Hepatocyte (in vitro differentiated cells): Measurements from ENCODE around the gene RPTOR. TPM values are rescaled to one million over a fixed set of nuclear protein-coding genes. Genes with fewer than 3 reads are reported as not detected.

Experiments
- DNase-seq: peaks from one replicate; pipeline ENCODE4 v3.0.0-alpha.2; 2016; ENCODE audit warnings: low spot score
- H2AFZ ChIP-seq: fragments of 200-600 bp; sonication (generic); 2 replicates; pipeline ENCODE4 v1.6.0; 2016; ENCODE audit warnings: antibody characterized with exemption, mild to moderate bottlenecking
- H3K27ac ChIP-seq: fragments of 200-600 bp; sonication (generic); 2 replicates; pipeline ENCODE4 v1.5.1; 2016; ENCODE audit warnings: mild to moderate bottlenecking
- H3K27me3 ChIP-seq: fragments of 200-600 bp; sonication (generic); 2 replicates; pipeline ENCODE4 v1.6.1; 2016
- H3K36me3 ChIP-seq: fragments of 200-600 bp; sonication (generic); replicated peaks from 2 replicates; pipeline ENCODE4 v1.5.1; 2016; ENCODE audit warnings: low read depth; ENCODE audit not compliant: insufficient read depth
- H3K4me1 ChIP-seq: fragments of 200-600 bp; sonication (generic); 2 replicates; pipeline ENCODE4 v1.5.1; 2016; ENCODE audit warnings: mild to moderate bottlenecking, moderate library complexity; ENCODE audit not compliant: insufficient read depth
- H3K4me2 ChIP-seq: fragments of 200-600 bp; sonication (generic); 2 replicates; pipeline ENCODE4 v1.6.0; 2016
- H3K4me3 ChIP-seq: fragments of 200-600 bp; sonication (generic); 2 replicates; pipeline ENCODE4 v1.5.1; 2016; ENCODE audit warnings: mild to moderate bottlenecking
- H3K79me2 ChIP-seq: fragments of 200-600 bp; sonication (generic); 2 replicates; pipeline ENCODE4 v1.6.0; 2017; ENCODE audit warnings: mild to moderate bottlenecking
- H3K9me2 ChIP-seq: fragments of 200-600 bp; sonication (generic); replicated peaks from 2 replicates; pipeline ENCODE4 v1.6.0; 2017; ENCODE audit warnings: mild to moderate bottlenecking; ENCODE audit not compliant: insufficient read depth
- H3K9me3 ChIP-seq: fragments of 200-600 bp; sonication (generic); 2 replicates; pipeline ENCODE4 v1.5.1; 2016; ENCODE audit warnings: low read depth, mild to moderate bottlenecking
- H4K20me1 ChIP-seq: fragments of 200-600 bp; sonication (generic); 2 replicates; pipeline ENCODE4 v1.6.0; 2016; ENCODE audit warnings: mild to moderate bottlenecking; ENCODE audit not compliant: insufficient read depth, poor library complexity, severe bottlenecking
- EZH2 ChIP-seq: fragments of 200-600 bp; sonication (generic); IDR thresholded peaks from 2 replicates; pipeline ENCODE4 v1.6.1; 2016; ENCODE audit warnings: antibody characterized with exemption, mild to moderate bottlenecking, borderline replicate concordance
- EZH2phosphoT487 ChIP-seq: fragments of 200-600 bp; sonication (generic); IDR thresholded peaks from one replicate; pipeline ENCODE4 v1.6.1; 2018; ENCODE audit warnings: antibody characterized with exemption, mild to moderate bottlenecking, low read depth, moderate library complexity; ENCODE audit not compliant: unreplicated experiment, severe bottlenecking
- WGBS: methylation state at CpG from one replicate; pipeline ENCODE4 v1.1.6; 2016; ENCODE audit warnings: low lambda C conversion rate; ENCODE audit errors: missing lambda C conversion rate; 5-methylcytosine and 5-hydroxymethylcytosine counted together
- polyA plus RNA-seq: library from polyadenylated mRNA; unstranded; fragments of >200 nt; fragmentation: Nextera tagmentation; extraction: Ambion mirVana; gene quantifications from 2 replicates; pipeline ENCODE4 v1.2.1, GENCODE V29; 2016
- total RNA-seq: library from RNA; depleted of rRNA; stranded (reverse); fragments of >200 nt; gene quantifications from 2 replicates; pipeline ENCODE4 v1.2.3, GENCODE V29; 2014
- TF ChIP-seq, protein P1 (sequence below): fragments of 200-600 bp; sonication (generic); IDR thresholded peaks from 2 replicates; pipeline ENCODE4 v1.5.1; 2016; ENCODE audit warnings: antibody characterized with exemption, mild to moderate bottlenecking; ENCODE audit not compliant: poor library complexity

Gene RPTOR
- total and polyA plus RNA-seq, 2 experiments from 2014 or later: 14.1 to 20.6 TPM

DNA sequence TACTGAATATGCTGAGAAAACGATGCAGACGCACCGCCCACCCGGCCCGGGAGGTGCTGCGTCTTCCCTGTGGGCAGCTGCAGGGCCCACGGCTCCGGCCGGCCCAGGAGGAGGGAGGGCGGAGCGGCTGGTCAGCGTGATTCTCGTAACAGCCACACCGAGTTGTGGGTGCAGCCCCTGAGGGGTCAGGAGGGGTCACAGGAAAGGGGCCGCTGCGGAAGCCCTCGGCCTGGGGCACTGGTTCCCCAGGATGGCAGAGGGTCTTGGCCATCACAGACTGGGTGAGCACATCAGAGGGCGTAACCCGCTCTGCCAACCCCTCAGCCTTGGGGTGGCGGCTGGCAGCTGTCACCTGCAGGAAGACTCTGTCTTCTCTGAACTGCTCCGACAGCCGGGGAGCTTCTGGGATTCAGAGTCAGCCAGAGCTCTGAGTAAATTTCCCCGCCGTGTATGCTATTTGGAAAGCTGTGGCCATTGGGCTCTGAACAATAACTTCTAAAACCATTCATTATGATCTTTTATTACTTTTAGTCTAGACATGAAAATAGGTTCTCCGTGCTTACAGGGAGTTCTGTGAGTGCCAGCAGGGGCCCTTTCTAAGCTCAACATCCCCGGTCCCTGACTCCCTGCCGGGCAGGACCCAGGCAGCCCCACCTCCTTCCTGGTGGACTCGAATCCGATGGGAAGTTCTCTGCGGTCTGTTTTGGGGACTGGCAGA is 359.6 kb downstream of the RPTOR start:
- Histone ChIP-seq H2AFZ (no peak overlapping the region), H3K4me1 (no peaks in the 10 kb centered on the region), H3K79me2 (no peaks in the 10 kb centered on the region), H3K9me2 (no peaks in the 10 kb centered on the region), H3K36me3 (no peaks in the 10 kb centered on the region), H3K4me2 (no peak overlapping the region), H3K27me3 (no peaks in the 10 kb centered on the region), H4K20me1 (no peaks in the 10 kb centered on the region), H3K27ac (no peak overlapping the region), H3K4me3 (no peak overlapping the region), H3K9me3 (no peaks in the 10 kb centered on the region)
- no peak for DNase-seq
- WGBS: 88% methylated on average over 30 of the region's 30 CpGs
- TF ChIP-seq EZH2phosphoT487 (no peak), EZH2 (no peak)
- TF ChIP-seq, protein P1, sequence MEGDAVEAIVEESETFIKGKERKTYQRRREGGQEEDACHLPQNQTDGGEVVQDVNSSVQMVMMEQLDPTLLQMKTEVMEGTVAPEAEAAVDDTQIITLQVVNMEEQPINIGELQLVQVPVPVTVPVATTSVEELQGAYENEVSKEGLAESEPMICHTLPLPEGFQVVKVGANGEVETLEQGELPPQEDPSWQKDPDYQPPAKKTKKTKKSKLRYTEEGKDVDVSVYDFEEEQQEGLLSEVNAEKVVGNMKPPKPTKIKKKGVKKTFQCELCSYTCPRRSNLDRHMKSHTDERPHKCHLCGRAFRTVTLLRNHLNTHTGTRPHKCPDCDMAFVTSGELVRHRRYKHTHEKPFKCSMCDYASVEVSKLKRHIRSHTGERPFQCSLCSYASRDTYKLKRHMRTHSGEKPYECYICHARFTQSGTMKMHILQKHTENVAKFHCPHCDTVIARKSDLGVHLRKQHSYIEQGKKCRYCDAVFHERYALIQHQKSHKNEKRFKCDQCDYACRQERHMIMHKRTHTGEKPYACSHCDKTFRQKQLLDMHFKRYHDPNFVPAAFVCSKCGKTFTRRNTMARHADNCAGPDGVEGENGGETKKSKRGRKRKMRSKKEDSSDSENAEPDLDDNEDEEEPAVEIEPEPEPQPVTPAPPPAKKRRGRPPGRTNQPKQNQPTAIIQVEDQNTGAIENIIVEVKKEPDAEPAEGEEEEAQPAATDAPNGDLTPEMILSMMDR: no peak

DNA sequence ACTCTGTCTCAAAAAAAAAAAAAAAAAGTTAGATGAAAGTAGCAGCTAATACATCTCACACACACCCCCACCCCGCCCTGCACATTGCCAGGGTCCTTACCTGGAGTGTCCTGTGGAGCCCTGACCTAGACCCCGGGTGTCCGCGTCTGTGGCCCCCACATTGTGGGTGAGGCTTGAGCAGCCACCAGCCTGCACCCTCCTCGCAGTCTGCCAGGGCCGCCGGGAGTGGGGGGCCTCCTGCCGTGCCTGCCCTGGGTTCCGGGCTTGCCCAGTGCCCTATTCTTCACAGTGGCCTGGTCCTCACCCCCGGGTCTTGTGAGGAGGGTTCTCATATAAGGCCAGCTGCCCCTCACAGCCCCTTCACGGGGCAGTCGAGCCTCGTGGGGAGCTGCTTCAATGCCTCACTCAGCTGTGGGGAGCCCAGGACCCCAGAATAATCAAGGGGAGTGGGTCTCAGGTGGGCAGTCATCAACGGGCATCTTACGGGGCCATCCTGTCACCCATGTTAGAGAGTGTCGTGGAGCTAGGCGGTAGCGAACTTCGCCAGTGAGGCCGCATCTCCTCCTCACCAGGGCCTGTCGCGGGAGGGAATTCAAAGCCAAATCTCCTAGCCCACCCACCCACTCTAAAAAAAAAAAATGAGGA is 361.1 kb downstream of the RPTOR start:
- DNase-seq: no peak
- Histone ChIP-seq H3K9me3 (no peaks in the 10 kb centered on the region), H3K27ac (no peak overlapping the region), H3K4me1 (no peaks in the 10 kb centered on the region), H2AFZ (no peak overlapping the region), H3K36me3 (no peaks in the 10 kb centered on the region), H3K4me2 (no peak overlapping the region), H4K20me1 (no peaks in the 10 kb centered on the region), H3K27me3 (no peaks in the 10 kb centered on the region), H3K79me2 (no peaks in the 10 kb centered on the region), H3K4me3 (no peak overlapping the region), H3K9me2 (no peaks in the 10 kb centered on the region)
- WGBS: 98% methylated on average over 22 of the region's 22 CpGs
- TF ChIP-seq EZH2 (no peak), EZH2phosphoT487 (no peak)
- TF ChIP-seq, protein P1: no peak

DNA sequence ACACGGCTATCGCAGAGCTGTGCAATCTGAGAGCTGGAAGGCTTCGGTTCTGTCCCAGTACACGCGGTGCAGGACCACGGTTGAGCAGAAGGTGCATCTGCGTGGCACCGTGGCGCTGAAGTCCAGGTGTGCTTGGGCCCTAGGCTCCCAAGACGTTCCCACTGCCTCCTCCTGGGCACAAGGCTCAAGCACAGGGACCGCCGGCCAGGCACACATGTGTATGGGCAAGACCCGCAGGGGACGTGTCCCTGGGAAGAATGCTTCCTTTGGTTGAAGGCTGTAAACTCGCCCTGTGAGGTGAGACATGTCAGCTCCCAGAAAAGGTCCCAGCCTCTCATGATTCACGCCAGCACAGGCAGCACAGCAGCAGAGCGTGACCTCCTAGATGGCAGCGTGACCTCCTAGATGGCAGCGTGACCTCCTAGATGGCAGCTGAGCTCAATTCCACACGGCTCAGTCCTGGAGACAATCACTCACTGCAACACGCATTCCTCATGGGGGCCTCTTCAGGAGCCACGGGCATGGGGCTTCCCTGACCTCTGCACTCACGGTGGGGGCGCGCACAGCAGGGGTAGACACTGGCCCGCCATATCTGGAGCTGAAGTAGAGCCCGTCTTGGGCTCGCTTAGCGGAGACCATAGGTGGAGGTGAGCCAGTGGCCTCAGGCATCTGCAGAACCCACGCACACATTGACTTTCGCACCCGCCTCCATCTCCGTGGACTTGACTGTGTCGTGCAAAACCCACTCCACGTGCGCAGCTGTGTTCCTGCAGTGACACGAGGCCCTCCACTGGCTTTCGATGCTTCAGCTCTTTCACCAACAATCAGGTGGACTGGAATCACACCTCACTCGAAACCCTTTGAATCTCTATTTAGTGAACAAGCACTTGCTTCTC is 362.0 kb downstream of the RPTOR start:
- WGBS: 96% methylated on average over 39 of the region's 39 CpGs
- TF ChIP-seq EZH2phosphoT487: no peak
- no peak for TF ChIP-seq EZH2
- TF ChIP-seq, protein P1: no peak
- no peak for DNase-seq

More for the DNA sequence above, 362.0 kb downstream of the RPTOR start:
- no peak overlapping the region for H3K4me2 ChIP-seq
- no peaks in the 10 kb centered on the region for H3K9me2 ChIP-seq
- no peak overlapping the region for H3K27ac ChIP-seq
- no peaks in the 10 kb centered on the region for H3K36me3 ChIP-seq
- H3K4me1 ChIP-seq: no peaks in the 10 kb centered on the region
- no peak overlapping the region for H2AFZ ChIP-seq
- H4K20me1 ChIP-seq: no peaks in the 10 kb centered on the region
- H3K4me3 ChIP-seq: no peak overlapping the region
- no peaks in the 10 kb centered on the region for H3K9me3 ChIP-seq
- no peaks in the 10 kb centered on the region for H3K27me3 ChIP-seq
- no peaks in the 10 kb centered on the region for H3K79me2 ChIP-seq
